Activated CD4-positive, CD25-positive, alpha-beta regulatory T cell treated with anti-CD3 and anti-CD28 coated beads, Interleukin-2, amount 50 U/mL, for 16 hours (primary cell): Measurements from ENCODE around the gene YDJC.
"Not testable (repeated sequence)": the region's sequence is repeated elsewhere in the genome, so short reads cannot be mapped to it uniquely, and the experiment has no call there.

ENCODE experiments used
- DNase-seq: peaks from one replicate; pipeline ENCODE4 v3.0.0-alpha.2; 2020; ENCODE audit warnings: low read depth, low spot score

Gene YDJC

GRCh38 chr22:21629255-21630149 lies at the start of gene YDJC:
YDJC (minus strand) TSS chr22:21630022; CDS start chr22:21630014, 8 bp downstream.
- peak; percentile 91 for DNase-seq

- no peak for DNase-seq
Observed at GRCh38 chr22:21679383-21679782, 49.6 kb upstream of the YDJC start.

- not testable (repeated sequence) for DNase-seq
Observed at GRCh38 chr22:21678842-21679241, 49.0 kb upstream of the YDJC start.

GRCh38 chr22:21677606-21678443 lies 48.0 kb upstream of the YDJC start:
- DNase-seq = no peak

- DNase-seq = no peak
Observed at GRCh38 chr22:21674638-21675245, 44.9 kb upstream of the YDJC start.

GRCh38 chr22:21673534-21674321 lies 43.9 kb upstream of the YDJC start:
- DNase-seq = no peak

- no peak for DNase-seq
Observed at GRCh38 chr22:21672107-21672629, 42.3 kb upstream of the YDJC start.

GRCh38 chr22:21669026-21669425 lies 39.2 kb upstream of the YDJC start:
- DNase-seq = no peak

- DNase-seq = no peak
Observed at GRCh38 chr22:21666786-21667185, 37.0 kb upstream of the YDJC start.

GRCh38 chr22:21665047-21665851 lies 35.4 kb upstream of the YDJC start:
- DNase-seq = no peak

GRCh38 chr22:21663738-21664137 lies 33.9 kb upstream of the YDJC start:
- DNase-seq = no peak

- DNase-seq = no peak
Observed at GRCh38 chr22:21661991-21662390, 32.2 kb upstream of the YDJC start.

- no peak for DNase-seq
Observed at GRCh38 chr22:21660904-21661303, 31.1 kb upstream of the YDJC start.

GRCh38 chr22:21659864-21660525 lies 30.2 kb upstream of the YDJC start:
- no peak for DNase-seq

GRCh38 chr22:21657360-21658032 lies 27.7 kb upstream of the YDJC start:
- peak; percentile 62 for DNase-seq

GRCh38 chr22:21657020-21657359 lies 27.2 kb upstream of the YDJC start:
- DNase-seq = no peak

- DNase-seq = no peak
Observed at GRCh38 chr22:21652547-21653545, 23.0 kb upstream of the YDJC start.

GRCh38 chr22:21652010-21652546 lies 22.3 kb upstream of the YDJC start:
- peak; percentile 76 for DNase-seq
